HG03457 (cell line): ENCODE measurements around the gene UMAD1.
A peak's percentile ranks its signal among the peaks of the same experiment; 100 is the strongest.

Source experiments
- ATAC-seq: cut with Tn5 transposase; IDR thresholded peaks from one replicate; pipeline ENCODE4 v1.9.1; 2021; ENCODE audit warnings: moderate number of reproducible peaks; ENCODE audit not compliant: unreplicated experiment

UMAD1 gene

DNA sequence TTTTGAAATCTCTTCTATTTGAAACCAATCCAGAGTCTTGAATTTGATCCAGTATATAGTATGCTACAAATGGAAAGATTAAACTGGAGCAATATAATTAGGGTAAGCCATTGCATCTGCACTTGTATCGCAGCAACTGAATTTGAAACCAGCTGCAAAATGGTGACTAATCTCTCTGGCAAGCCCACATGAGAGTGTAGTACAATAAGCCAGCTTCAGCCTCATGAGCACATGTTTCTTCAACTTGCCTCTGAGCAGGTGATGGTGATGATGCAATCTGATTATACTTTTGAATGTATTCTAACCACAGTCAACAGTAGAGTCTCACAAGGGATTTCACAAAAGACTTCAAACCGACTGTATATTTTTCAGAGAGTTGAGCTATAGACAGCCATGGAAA, 78.7 kb downstream of the UMAD1 start:
- peak; percentile 83 for ATAC-seq

DNA sequence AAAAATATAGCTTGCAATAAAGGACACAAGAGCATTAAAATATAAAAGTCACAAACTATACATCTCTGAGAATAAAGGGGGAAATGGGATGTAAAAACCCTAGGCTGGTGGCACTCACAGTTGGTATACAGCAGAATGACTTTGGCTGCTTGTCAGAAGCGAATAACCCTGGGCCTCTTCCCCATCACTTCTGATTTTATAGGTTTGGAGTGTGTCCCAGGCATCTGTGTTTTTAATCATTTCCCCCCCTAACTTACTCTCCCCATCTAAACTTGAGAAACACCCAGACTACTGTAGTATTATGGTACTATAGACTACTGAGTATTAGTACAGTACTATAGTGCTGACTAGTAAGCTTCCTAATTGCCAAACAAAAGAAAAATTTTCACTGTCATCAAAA, 79.6 kb downstream of the UMAD1 start:
- ATAC-seq = no peak

DNA sequence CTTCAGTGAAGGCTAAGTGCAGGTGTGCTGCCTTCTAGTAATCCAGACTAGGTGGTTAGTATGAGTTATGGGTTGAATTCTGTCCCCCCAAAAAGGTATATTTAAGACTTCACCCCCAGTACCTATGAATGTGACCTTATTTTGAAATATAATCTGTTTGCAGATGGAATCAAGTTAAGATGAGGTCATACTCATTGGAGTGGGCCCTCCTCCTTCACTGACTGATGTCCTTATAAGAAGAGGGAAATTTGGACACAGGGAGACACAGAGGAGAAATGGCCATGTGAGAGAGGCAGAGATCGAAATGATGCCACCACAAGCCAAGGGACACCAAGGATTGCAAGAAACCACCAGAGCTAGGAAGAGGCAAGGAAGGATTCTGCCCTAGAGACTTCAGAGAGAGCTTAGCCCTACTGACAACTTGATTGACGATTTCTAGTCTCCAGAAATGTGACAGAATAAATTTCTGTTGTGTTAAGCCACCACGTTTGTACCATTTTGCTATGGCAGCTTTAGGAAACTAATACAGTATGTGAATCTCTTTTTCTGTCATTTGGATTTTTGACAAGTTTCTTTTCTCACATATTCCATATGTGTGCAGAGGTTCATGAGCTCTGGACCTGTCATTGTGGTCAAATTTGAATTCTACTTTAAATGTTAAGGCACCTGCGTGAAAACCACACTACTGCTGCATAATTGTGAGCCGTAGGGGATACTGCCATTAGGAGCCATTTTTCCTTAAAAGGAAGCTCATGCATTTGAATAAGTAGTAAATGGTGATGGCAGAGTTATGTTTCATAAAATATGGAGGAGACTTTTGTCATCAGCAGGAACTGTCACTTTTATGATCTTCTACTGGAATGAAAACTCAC, 80.4 kb downstream of the UMAD1 start:
- no peak for ATAC-seq

DNA sequence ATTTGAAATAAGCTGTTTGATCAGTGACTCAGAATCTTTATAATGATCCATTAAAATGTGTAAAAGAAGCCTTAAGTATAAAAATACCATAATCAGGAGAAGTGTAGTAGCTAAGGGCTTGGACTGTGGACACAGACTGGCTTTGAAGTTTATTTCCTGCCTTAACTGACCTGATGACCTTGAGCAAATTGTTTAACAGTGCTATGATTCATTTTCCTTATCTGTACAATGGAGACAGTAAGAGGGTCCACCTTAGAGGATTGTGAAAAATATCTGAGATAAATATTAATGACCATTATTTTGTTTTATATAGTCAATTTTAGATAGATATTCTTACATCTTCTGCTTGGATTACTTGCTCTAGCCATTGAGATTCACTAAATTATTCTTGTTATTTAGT, 91.2 kb downstream of the UMAD1 start:
- no peak for ATAC-seq

DNA sequence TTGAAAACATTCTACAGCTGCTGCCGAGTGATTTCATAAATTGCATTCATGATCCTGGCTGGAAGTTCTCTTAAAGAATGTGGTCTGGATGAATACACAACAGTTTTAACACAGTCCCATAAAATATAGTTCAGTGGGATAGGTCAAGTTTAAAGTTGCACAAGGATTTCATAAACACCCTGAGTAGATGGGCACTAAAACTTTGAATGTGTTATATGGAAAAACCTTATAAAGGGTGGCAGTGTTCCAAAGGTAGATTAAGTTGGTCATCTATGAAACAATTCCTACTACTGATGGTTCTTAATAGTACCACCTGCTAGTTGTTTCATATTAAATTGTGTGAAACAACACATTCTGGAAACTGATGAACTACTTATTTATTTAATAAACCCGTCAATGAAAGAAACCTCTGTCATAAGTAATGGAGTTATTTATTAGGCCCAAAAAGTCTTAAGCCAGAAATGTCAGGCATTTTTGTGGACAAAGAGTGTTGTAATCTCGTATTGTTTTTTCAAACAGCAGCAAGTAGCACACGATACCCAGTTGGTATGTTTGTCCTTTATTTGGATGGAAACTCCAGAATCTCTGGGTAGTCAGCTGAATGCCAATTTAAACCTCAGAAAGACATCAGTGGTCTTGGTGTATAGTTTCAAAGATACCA, 92.2 kb downstream of the UMAD1 start:
- no peak for ATAC-seq

DNA sequence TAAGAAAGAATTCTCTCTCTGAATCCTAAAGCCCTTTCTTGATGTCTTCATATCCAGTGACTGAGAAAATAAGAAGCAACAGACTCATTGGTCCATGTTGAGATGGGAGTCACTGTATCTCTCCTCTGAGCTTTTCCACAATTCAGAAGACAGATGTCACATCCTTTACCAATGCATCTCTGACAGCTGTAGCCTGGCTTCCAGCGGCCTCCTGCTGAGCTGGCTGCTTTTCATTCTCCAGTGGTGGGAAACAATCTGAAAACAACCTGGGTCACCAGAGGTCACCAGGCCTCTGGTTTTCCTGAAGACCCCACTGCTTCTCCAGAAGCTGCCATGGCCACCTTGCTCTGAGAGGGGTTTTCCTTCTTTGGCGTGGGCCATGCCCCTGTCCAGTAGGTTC, 96.1 kb downstream of the UMAD1 start:
- ATAC-seq = no peak

DNA sequence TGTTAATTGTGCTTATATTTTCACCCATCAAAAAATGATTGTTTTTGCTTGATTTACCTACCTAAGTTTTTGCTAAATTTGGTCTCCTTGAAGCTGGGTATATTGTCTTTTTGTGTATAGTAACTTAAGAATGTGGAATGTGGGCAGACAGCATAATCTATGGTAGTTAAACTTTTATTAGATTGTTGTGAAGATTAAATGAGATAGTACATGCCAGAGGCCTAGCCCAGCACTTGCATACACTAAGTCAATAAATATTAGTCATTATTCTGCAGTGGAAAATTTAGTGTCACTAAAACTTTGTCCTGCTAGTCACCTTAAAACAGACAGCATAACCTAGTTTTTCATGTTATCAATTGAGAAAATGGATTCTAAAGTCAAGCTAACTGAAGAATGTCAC, 97.1 kb downstream of the UMAD1 start:
- no peak for ATAC-seq

DNA sequence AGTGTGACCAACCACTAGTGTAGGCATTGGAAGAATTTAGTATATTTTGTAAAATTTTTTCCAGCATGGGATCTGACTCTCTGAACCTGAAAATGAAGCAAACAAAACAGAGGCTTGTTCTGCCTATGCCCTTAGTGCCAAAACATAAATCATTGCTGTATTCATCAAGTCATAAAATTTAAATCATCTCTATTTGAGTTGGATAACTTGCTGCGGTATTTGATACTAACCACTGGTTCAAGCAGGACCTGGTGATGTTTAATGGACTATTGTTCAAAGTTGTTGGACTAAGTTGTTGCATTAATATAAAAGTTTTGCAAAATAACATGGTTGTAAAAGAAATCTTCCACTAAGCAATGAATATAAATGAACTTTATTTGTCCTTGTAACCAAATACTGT, 97.6 kb downstream of the UMAD1 start:
- ATAC-seq = no peak

DNA sequence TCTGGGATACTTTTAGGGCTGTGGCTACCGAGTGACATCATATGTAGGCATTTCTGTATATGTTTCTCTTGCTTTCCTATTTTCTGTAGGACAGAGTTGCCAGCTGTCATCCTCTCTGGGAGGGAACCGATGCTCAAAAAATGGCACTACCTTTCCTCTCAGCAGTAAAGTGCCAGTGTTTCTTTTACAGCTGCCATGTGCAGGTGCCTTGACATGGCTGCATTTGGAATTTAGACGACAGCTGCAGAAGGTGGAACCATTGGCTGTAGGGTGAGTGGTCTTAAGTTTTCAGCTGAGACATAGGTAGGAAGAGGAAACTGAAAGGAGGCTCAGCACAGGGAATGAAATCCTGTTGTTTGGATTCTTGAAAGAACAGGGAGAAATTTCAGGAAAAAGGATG, 98.1 kb downstream of the UMAD1 start:
- no peak for ATAC-seq

DNA sequence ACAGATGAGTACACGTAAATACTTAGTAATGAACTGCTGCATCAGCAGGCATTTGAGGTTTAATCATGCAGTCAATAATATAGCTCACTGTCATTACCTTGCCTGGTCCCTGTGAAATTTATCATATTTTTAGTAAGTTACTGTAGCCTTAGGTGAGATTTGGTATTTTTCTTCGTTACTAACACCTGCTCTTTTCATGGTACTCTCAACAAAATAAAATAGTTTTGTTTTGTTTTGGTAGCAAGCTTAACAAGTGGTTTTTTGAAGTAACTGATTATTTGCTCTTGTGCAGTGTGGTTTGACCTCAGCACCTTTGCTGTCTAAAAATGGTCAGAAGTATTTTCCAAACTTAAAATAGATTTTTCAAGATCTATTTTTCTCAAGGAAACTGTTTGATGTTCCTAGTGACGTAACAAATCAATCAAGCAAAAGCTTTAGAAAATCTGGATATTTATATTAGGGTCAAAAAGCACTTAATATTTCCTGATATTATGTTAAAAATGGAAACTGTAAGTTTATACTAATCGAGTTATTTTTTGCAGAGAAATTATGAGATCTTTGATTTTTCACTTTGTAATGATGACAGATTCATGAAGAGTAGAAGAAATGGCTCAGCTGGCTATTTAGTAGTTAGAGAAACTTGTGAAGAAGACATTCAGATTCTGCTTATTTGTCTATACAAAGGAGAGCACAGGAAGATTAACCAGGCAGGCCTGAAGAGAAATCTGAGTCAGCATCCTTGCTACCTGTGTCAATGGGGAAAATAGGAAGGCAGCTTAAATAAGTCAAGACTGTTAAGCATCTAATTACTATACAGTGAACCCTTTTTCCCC, 98.9 kb downstream of the UMAD1 start:
- no peak for ATAC-seq

DNA sequence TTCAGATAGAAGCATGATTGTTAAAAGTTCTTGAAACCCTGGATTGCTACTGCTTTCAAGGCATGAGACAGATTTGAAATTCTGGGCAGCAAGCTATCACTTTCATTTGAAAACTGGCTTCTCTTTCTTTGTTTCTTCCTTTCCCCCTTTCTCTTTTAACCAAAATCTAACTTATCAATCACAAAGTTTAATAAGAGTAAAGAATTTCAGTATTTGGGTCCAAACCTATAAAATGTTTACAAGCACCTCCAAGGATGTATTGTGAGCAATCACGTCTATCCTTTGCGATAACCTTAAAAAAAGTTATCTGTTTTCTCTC, 99.4 kb downstream of the UMAD1 start:
- ATAC-seq = no peak

DNA sequence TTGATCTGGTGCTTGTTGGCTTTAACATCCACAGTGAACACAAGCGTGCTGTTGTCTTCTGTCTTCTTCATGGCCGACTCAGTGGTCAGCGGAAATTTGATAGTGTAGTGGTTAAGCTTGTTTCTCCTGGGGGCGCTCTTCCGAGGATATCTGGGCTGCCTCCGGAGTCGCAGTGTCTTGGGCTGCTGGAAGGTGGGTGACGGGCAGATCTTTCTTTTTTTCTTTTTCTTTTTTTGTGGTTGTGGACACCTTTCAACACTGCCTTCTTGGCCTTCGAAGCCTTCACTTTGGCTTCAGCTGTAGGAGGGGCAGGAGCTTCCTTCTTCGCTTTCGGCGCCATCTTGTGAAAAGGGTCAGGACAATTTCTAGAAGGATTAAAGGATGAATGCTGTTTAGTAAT, 101.7 kb downstream of the UMAD1 start:
- no peak for ATAC-seq

DNA sequence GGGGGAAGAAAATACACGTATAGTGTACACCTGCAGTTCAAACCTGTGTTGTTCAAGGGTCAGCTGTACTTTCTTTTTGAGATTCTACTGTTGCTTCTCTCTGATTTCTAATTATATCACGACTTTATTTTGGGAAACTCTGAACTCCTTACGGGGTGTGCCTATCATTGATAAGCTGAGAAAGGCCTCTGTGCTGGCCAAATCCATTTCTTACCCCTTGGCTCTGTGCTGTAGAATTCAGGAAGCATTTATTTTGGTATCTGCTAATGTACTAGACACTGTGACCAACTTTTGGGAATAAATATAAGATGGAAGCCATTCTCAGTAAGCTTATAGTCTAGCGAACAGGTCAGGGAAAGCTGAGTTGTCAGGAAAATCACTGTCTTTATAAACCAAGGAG, 104.7 kb downstream of the UMAD1 start:
- ATAC-seq = no peak

DNA sequence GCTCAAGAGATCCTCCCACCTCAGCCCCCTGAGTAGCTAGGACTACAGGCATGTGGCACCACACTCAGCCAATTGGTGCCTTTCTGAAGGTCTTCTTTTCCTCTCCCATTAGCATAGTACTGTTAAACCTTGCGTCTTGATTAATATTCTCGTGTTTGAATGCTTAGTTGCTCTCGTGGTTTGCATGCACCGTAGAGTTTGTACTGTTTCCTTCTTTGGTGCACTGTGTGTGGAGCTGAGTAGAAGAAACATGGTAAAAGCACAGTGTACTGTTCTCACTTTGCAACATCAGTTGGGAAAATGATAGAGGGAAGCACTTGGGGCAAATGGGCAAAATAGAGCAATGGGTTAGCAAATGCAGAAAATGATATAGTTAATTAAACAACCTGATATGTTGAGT, 105.4 kb downstream of the UMAD1 start:
- no peak for ATAC-seq

DNA sequence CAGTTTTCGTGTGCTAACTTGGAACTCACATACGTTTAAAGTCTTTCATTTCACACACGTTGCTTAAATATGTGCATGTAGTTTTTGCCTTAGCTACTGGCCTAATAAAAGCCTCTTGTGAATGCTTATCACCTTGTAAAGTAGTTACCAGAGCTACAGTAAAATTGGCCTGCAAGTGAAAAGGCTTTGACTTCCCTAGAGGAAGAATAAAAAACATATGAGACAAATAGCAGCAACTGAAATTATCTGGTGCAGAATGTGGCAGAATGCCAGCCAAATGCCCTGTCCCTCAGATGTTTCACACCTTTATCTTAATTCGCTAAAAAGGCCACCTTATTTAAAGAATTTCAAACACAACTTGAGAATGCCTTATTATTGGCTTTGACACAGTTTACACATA, 105.9 kb downstream of the UMAD1 start:
- no peak for ATAC-seq

DNA sequence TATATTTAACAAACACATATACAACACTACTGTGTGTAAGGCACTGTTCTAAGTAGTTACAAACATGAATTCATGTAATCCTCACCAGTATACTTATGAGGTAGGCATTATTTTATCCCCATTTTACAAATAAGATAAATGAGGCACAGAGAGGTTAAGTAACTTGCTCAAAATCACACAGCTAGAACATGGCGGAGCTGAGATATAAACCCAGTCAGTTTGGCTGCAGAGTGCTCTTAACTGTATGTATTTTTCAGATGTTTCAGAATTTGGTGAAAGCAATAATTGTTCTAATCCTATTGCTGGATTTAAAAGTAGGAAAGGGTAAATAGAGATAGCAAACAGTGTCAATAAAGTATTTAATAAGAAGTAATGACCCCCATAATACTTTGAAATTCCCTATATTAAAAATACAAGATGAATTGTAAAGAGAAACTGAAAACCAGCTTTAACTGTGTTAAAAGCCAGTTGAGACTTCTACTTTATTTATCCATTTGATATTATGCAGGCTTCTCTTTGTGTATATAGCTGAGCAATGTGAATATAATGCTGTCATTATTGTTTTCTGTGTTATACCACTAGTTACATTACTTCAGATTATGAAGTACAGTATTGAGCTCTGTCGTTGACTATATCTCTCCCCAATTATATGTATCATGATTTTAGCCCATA, 110.2 kb downstream of the UMAD1 start:
- ATAC-seq = no peak

DNA sequence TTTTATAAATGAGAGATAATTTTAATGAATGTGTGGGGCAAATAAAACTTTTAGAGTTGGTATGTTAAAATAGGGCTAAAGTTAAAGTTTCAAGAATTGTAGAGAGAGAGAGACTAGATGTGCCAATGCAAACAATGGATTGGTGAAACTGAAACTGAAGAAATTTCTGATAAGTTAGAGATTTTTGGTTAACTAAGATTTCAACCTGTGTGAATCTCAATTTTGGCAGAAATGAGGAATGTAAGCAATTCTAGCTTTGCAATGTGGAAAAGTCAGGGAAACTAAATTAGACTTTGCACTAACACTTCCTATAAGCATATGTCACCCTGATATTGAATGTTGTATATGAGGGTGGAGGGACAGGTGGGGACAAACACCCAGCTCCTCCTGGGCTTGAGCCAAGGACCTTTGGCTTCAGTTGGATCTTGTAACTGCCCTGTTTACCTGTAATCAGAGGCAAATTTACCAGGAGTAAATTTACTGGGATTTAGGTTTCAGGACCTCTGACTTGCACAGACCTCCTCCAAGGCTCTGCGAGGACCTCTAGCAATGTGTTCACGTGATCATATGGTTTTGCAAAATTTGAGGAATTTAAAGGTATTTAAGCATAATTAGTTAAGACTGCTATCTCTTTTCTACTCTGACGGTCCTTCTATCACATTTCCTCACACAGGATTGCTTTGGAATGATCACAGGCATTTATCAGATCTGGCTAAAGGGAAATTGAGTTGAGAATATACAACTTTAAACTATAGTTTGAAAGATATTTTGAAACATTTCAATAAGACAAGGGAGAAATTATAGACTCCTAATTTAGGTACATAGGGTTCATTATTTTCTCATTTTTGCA, 110.9 kb downstream of the UMAD1 start:
- ATAC-seq = no peak

DNA sequence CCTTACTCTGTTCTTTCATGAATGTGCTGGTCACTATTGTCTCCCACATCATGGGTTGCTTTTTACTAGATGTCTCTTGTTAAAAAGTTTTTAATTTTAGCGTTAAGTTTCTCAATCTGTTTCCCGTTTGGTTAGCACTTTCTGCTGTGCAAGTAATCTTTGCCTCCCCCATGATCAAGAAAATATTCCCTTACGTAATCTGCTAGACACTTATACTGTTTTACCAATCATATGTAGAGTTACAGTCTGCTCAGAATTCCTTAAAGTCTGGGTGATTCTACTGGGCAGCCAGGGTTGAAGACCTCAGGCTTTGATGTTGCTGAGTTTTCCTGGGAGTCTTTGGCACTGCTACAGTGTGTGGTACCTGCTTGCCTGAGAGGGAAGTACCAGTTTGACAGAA, 116.0 kb downstream of the UMAD1 start:
- ATAC-seq = no peak

DNA sequence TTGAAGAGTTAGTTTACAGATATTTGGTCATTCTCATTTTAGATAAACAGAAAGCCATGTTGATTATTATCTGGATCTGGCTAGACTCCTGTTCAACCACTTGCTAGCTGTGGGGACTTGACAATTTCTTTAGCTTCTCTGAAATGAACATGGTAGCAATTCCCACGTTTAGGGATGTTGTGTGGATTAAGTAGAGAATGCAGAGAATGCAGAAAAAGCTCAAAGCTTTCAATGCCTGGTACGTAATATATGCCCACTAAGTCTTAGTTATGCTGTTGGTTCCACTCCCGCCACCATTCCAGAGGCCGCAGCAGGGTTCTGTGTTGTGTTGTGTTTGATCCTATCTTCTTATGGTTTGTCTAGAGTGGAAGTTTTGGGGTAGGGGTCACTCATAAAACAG, 117.0 kb downstream of the UMAD1 start:
- ATAC-seq = no peak

DNA sequence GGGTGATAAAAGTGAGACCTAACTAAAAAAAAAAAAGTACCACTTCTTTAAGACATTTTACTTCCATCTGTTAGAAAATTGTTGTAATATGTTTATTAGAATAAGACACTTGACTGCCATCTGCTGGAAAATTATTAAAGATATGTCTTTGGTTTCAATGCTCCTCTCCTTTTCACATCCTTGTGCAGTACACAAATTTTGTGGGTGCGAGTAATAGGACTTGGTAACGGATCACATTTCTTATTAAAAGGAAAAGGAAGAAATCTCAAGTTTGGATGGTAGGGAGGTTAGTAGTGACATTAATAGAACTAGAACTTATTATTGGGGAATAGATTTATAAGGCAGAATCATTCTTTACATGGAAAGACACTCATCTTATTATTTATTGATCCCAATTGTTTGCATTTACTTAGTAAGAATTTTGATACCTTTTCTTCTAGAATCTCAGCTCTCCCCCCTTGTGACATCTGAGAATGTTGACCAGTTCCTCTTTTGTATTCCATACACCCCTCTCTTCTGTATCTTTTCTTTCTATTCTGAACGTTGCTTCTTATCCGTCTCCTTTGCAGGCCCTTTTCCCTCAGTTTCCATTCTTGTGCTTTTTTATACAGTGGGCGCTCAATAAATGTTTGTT, 120.9 kb downstream of the UMAD1 start:
- ATAC-seq = no peak
